GM23248 (cell line): ENCODE measurements around the gene SMIM23.

Experiments
- EZH2 ChIP-seq: fragments of 200-600 bp; sonication (generic); IDR thresholded peaks from 2 replicates; pipeline ENCODE4 v1.6.1; 2018; ENCODE audit warnings: antibody characterized with exemption, mild to moderate bottlenecking; ENCODE audit not compliant: insufficient read depth, poor library complexity, severe bottlenecking
- EZH2phosphoT487 ChIP-seq: fragments of 200-600 bp; sonication (generic); IDR thresholded peaks from 2 replicates; pipeline ENCODE4 v1.6.1; 2018; ENCODE audit warnings: antibody characterized with exemption, moderate library complexity, mild to moderate bottlenecking, low read depth; ENCODE audit not compliant: insufficient read depth

DNA sequence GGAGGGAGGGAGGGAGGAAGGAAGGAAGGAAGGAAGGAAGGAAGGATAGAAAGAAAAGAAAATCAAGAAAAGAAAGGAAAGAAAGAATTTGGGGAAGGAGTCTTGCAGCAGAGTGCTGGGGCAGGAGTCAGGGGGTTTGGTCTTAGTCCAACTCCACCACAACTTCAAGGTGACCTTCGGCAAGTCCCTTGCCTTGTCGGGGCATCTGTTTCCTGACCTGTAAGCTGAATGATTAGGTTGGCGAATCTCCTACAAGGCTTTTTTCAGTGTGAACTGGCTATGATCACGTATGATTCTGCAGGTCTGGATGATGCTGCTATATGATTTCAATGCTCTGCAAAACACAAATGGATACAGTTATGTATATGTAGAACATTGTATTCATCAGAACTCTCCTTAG is 20.1 kb downstream of the SMIM23 start:
- TF ChIP-seq EZH2 (no peak), EZH2phosphoT487 (no peak)
